Smooth muscle cell (in vitro differentiated cells): ENCODE measurements around the gene RFNG. TPM values are rescaled to one million over a fixed set of nuclear protein-coding genes. Genes with fewer than 3 reads are reported as not detected.

Source experiments
- DNase-seq: peaks from one replicate; lab custom pipeline; 2025; ENCODE audit not compliant: unreplicated experiment; lab: John Stamatoyannopoulos, UW
- H2AFZ ChIP-seq: fragments of 200-600 bp; sonication (generic); 2 replicates; pipeline ENCODE4 v1.6.0; 2016; ENCODE audit warnings: antibody characterized with exemption, low read depth, mild to moderate bottlenecking
- H3F3A ChIP-seq: fragments of 200-600 bp; sonication (generic); 2 replicates; pipeline ENCODE4 v1.6.0; 2017; ENCODE audit warnings: antibody characterized with exemption, low read depth
- H3K27ac ChIP-seq: fragments of 200-600 bp; sonication (generic); 2 replicates; pipeline ENCODE4 v1.5.1; 2016; ENCODE audit warnings: low read depth, mild to moderate bottlenecking
- H3K27me3 ChIP-seq: fragments of 200-600 bp; sonication (generic); 2 replicates; pipeline ENCODE4 v1.6.1; 2016; ENCODE audit warnings: low read depth, mild to moderate bottlenecking
- H3K36me3 ChIP-seq: fragments of 200-600 bp; sonication (generic); 2 replicates; pipeline ENCODE4 v1.5.1; 2016; ENCODE audit warnings: low read depth
- H3K4me1 ChIP-seq: fragments of 200-600 bp; sonication (generic); 2 replicates; pipeline ENCODE4 v1.5.1; 2016; ENCODE audit warnings: low read depth
- H3K4me2 ChIP-seq: fragments of 200-600 bp; sonication (generic); 2 replicates; pipeline ENCODE4 v1.6.0; 2016; ENCODE audit warnings: mild to moderate bottlenecking
- H3K4me3 ChIP-seq: fragments of 200-600 bp; sonication (generic); 2 replicates; pipeline ENCODE4 v1.5.1; 2016; ENCODE audit warnings: mild to moderate bottlenecking
- H3K79me2 ChIP-seq: fragments of 200-600 bp; sonication (generic); 2 replicates; pipeline ENCODE4 v1.6.0; 2016; ENCODE audit warnings: low read depth, mild to moderate bottlenecking
- H3K9ac ChIP-seq: fragments of 200-600 bp; sonication (generic); 2 replicates; pipeline ENCODE4 v1.6.0; 2016; ENCODE audit warnings: low read depth
- H3K9me3 ChIP-seq: fragments of 200-600 bp; sonication (generic); replicated peaks from 2 replicates; pipeline ENCODE4 v1.5.1; 2016; ENCODE audit warnings: low read depth
- H4K20me1 ChIP-seq: fragments of 200-600 bp; sonication (generic); 2 replicates; pipeline ENCODE4 v1.6.0; 2016; ENCODE audit warnings: low read depth
- WGBS: methylation state at CpG from one replicate; pipeline ENCODE4 v1.1.7; 2016; ENCODE audit warnings: low lambda C conversion rate; 5-methylcytosine and 5-hydroxymethylcytosine counted together
- polyA plus RNA-seq: library from polyadenylated mRNA; unstranded; fragments of >200 nt; fragmentation: Nextera tagmentation; extraction: Ambion mirVana; gene quantifications from 2 replicates; pipeline ENCODE4 v1.2.1, GENCODE V29; 2016
- total RNA-seq: library from RNA; depleted of rRNA; stranded (reverse); fragments of >200 nt; gene quantifications from 2 replicates; pipeline ENCODE4 v1.2.3, GENCODE V29; 2014
- TF ChIP-seq, protein P1 (sequence below): fragments of 200-600 bp; sonication (generic); IDR thresholded peaks from 2 replicates; pipeline ENCODE4 v1.5.1; 2017; ENCODE audit warnings: borderline replicate concordance, mild to moderate bottlenecking, antibody characterized with exemption; ENCODE audit not compliant: insufficient read depth, poor library complexity, severe bottlenecking

Gene RFNG
- total and polyA plus RNA-seq, 2 experiments from 2014 or later, result 27.1 to 54.9 TPM

DNA sequence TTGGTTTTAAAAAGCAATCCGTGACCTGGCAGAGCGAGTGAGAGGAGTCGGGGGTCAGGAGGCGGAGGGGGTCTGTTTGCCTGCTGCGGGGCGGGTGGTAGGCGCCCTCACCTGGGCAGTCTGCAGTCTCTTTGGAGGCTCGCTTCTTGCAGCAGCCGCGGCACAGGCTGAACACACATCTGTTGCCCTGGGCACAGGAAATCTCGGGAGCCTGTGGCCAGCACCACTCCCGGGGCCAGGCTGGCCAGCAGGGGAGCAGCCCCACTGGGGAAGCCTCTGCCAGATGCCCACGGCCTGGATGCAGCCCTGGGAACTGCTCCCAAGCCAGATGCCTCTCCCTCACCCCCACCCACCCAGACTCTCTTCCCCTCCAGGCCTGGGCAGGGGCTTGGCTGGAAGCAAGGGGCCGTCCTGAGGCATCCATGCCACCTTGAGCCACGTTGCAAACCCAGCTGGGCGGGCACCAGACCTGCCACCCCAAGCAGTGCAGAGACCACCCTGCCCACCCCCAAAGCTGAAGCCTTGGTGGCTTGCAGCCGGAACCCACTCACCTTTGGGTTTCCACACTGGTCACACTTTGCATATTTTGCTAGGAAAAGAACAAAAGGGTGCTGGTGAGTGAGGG is 6.7 kb upstream of the RFNG start:
- no peak overlapping the region for H3K9ac ChIP-seq
- H3K4me3 ChIP-seq, result no peak overlapping the region
- H2AFZ ChIP-seq, result no peak overlapping the region
- no peak overlapping the region for H3K4me2 ChIP-seq
- H3K36me3 ChIP-seq, result no peaks in the 10 kb centered on the region
- H4K20me1 ChIP-seq, result no peaks in the 10 kb centered on the region
- WGBS, result 90% methylated on average over 13 of the region's 17 CpGs
- no peaks in the 10 kb centered on the region for H3K9me3 ChIP-seq
- no peak for DNase-seq
- no peaks in the 10 kb centered on the region for H3K4me1 ChIP-seq
- H3F3A ChIP-seq, result no peaks in the 10 kb centered on the region
- TF ChIP-seq, protein P1, sequence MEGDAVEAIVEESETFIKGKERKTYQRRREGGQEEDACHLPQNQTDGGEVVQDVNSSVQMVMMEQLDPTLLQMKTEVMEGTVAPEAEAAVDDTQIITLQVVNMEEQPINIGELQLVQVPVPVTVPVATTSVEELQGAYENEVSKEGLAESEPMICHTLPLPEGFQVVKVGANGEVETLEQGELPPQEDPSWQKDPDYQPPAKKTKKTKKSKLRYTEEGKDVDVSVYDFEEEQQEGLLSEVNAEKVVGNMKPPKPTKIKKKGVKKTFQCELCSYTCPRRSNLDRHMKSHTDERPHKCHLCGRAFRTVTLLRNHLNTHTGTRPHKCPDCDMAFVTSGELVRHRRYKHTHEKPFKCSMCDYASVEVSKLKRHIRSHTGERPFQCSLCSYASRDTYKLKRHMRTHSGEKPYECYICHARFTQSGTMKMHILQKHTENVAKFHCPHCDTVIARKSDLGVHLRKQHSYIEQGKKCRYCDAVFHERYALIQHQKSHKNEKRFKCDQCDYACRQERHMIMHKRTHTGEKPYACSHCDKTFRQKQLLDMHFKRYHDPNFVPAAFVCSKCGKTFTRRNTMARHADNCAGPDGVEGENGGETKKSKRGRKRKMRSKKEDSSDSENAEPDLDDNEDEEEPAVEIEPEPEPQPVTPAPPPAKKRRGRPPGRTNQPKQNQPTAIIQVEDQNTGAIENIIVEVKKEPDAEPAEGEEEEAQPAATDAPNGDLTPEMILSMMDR, result no peak
- H3K79me2 ChIP-seq, result peaks cover 3% of the 10 kb centered on the region
- H3K27ac ChIP-seq, result no peak overlapping the region
- H3K27me3 ChIP-seq, result no peaks in the 10 kb centered on the region

DNA sequence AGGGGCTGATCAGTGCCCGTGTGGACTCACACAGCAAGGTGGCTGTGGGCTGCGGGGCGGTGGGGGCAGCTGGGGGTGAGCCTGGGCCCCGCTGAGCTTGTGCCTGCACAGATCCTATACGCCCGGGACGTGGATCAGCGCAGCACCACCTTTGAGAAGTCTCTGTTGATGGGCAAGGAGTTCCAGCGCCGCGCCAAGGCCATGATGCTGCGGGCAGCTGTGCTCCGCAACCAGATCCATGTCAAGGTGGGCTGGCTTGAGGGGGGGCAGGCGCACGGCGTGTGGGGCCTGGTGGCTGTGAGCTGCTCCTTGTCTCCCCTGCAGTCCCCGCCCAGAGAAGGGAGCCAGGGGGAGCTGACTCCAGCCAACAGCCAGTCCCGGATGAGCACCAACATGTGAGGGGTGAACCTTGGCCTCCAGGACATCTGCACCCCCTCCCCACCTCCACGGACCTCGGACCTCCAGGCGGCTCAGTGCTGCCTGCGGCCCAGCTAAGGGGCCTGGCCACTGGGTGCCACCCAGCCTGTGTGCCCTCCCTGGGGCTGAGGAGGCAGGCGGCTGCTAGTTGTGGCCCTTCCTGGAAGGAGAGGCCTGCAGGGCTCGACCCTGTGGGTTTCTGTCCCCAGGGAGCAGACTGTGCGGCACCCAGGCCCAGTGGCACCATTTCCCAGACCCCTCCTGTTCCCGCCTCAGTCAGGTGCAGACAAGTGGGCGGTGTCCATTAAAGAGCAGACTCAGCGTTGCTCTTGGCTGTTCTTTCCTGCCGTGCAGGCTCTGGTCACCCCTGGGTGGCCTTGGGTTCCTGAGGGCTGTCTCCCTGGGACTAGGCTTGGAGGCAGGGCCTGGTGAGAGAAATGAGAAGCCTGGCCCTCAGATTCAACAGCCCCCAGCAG is 5.4 kb upstream of the RFNG start:
- Histone ChIP-seq H3F3A (no peaks in the 10 kb centered on the region), H3K36me3 (no peaks in the 10 kb centered on the region), H3K4me3 (no peak overlapping the region), H3K27me3 (no peaks in the 10 kb centered on the region), H3K79me2 (peaks cover 17% of the 10 kb centered on the region), H2AFZ (no peak overlapping the region), H3K27ac (no peak overlapping the region), H3K4me1 (peaks cover 9% of the 10 kb centered on the region), H3K9me3 (no peaks in the 10 kb centered on the region), H4K20me1 (peaks cover 7% of the 10 kb centered on the region), H3K4me2 (no peak overlapping the region), H3K9ac (no peak overlapping the region)
- no peak for DNase-seq
- TF ChIP-seq, protein P1, result no peak
- WGBS, result 97% methylated on average over 27 of the region's 29 CpGs

DNA sequence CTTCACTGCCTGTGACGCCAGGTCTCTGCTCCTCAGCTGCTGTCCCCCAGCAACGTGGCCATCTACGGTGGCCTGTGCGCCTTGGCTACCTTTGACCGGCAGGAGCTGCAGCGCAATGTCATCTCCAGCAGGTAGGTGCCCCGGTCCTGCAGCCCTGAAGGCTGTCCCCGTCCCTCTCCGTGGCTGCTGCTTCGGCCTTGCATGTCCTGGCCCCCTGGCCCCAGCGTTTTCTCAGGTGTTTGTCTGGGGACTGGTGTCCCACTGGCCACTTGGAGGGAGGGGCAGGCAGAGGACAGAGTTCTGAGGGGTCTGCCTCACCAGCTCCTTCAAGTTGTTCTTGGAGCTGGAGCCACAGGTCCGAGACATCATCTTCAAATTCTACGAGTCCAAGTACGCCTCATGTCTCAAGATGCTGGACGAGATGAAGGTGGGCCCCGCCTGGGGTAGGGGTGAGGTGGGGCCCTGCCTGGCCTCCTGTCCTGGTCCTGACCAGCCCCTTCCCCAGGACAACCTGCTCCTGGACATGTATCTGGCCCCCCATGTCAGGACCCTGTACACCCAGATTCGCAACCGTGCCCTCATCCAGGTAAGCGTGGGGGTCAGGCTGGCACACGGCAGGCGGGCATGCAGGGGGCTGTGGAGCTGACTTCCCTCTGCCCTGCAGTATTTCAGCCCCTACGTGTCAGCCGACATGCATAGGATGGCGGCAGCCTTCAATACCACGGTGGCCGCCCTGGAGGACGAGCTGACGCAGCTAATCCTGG is 4.5 kb upstream of the RFNG start:
- 94% methylated on average over 27 of the region's 28 CpGs for WGBS
- no peaks in the 10 kb centered on the region for H3F3A ChIP-seq

More for the DNA sequence above, 4.5 kb upstream of the RFNG start:
- Histone ChIP-seq H3K9me3 (no peaks in the 10 kb centered on the region), H3K4me2 (no peak overlapping the region), H3K9ac (no peak overlapping the region), H3K36me3 (no peaks in the 10 kb centered on the region), H3K27ac (no peak overlapping the region), H3K27me3 (no peaks in the 10 kb centered on the region), H3K4me3 (no peak overlapping the region), H3K4me1 (peaks cover 9% of the 10 kb centered on the region), H4K20me1 (peaks cover 7% of the 10 kb centered on the region), H2AFZ (no peak overlapping the region), H3K79me2 (peaks cover 18% of the 10 kb centered on the region)
- no peak for DNase-seq
- TF ChIP-seq, protein P1, result no peak
